OCI-LY1 (cell line): ENCODE results near the gene ADAM22.

ENCODE experiments used
- CTCF ChIP-seq: fragments of 200-600 bp; sonication (generic), shearing (Covaris generic); IDR thresholded peaks from 2 replicates; pipeline ENCODE4 v1.5.1; 2017; ENCODE audit warnings: mild to moderate bottlenecking, antibody characterized with exemption, low read length, moderate library complexity, mixed read lengths
- EZH2 ChIP-seq: fragments of 200-600 bp; sonication (generic), shearing (Covaris generic); IDR thresholded peaks from 2 replicates; pipeline ENCODE4 v1.8.0; 2017; ENCODE audit warnings: borderline replicate concordance, mixed run types, mild to moderate bottlenecking, antibody characterized with exemption, low read length, moderate library complexity, mixed read lengths

- no peak for TF ChIP-seq CTCF
- TF ChIP-seq EZH2 = no peak
Measured at GRCh38 chr7:88203401-88203800, 269.4 kb downstream of the ADAM22 start.
